Neural cell (in vitro differentiated cells): ENCODE results near the gene OTOG.

ENCODE experiments used
- CTCF ChIP-seq: fragments of 450-650 bp; IDR thresholded peaks from 2 replicates; pipeline ENCODE4 v1.5.1; 2014; ENCODE audit warnings: antibody characterized with exemption, mild to moderate bottlenecking, moderate library complexity; ENCODE audit not compliant: poor library complexity, severe bottlenecking
- EP300 ChIP-seq: fragments of 450-650 bp; conservative IDR thresholded peaks from 2 replicates; pipeline ENCODE4 v1.6.1; 2014; ENCODE audit warnings: antibody characterized with exemption, mild to moderate bottlenecking, moderate library complexity; ENCODE audit not compliant: poor library complexity, severe bottlenecking

GRCh38 chr11:17633987-17634775, 87.1 kb downstream of the OTOG start:
- TF ChIP-seq EP300 (no peak), CTCF (no peak)
